H1 (cell line): ENCODE results near the gene TSPAN5. TPM values are rescaled to one million over a fixed set of nuclear protein-coding genes. Genes with fewer than 3 reads are reported as not detected.

Experiments used
- CTCF ChIA-PET: fragments of 300-600 bp; sonication (Branson Sonifier 250); formaldehyde crosslinking; loops from one replicate; lab custom pipeline; 2021; ENCODE audit not compliant: partially characterized antibody; lab: Charles Lee
- POLR2A ChIA-PET: fragments of 300-600 bp; sonication (Branson Sonifier 250); formaldehyde crosslinking; loops from one replicate; lab custom pipeline; 2021; ENCODE audit warnings: inconsistent platforms; ENCODE audit not compliant: partially characterized antibody; lab: Charles Lee
- DNase-seq, 2 experiments: peaks; one replicate each; pipeline versions ENCODE4 v3.0.0 to v3.0.0-alpha.2; 2010 to 2022; ENCODE audit warnings: low spot score in 2 of 2, low read depth in 1 of 2, mixed read lengths in 1 of 2
- FAIRE-seq: peaks from 2 replicates; lab custom pipeline; 2011; peaks lifted over from hg19 to GRCh38; lab: Jason Lieb, UNC
- H2AFZ ChIP-seq: 2 replicates; pipeline ENCODE4 v1.8.1; 2012; ENCODE audit warnings: low read length, inconsistent platforms
- H2AK5ac ChIP-seq: 2 replicates; pipeline ENCODE4 v1.6.1; 2013; ENCODE audit warnings: low read depth, low read length
- H2BK120ac ChIP-seq: replicated peaks from 2 replicates; pipeline ENCODE3; 2013; ENCODE audit warnings: low read depth, low read length, inconsistent platforms
- H2BK12ac ChIP-seq: 2 replicates; pipeline ENCODE4 v1.6.1; 2013; ENCODE audit warnings: low read depth, low read length
- H2BK15ac ChIP-seq: 2 replicates; pipeline ENCODE4 v1.6.1; 2013; ENCODE audit warnings: low read length
- H2BK20ac ChIP-seq: 2 replicates; pipeline ENCODE4 v1.6.1; 2013; ENCODE audit warnings: low read length
- H2BK5ac ChIP-seq: 2 replicates; pipeline ENCODE4 v1.6.1; 2013; ENCODE audit warnings: low read depth, low read length
- H3K14ac ChIP-seq: 2 replicates; pipeline ENCODE4 v1.6.1; 2013; ENCODE audit warnings: inconsistent platforms; ENCODE audit not compliant: insufficient read length
- H3K18ac ChIP-seq: 2 replicates; pipeline ENCODE4 v1.6.1; 2013; ENCODE audit warnings: low read length; ENCODE audit errors: extremely low read depth
- H3K23ac ChIP-seq: 2 replicates; pipeline ENCODE4 v1.6.1; 2013; ENCODE audit warnings: inconsistent platforms; ENCODE audit not compliant: insufficient read length
- H3K23me2 ChIP-seq: 2 replicates; pipeline ENCODE4 v1.6.1; 2013; ENCODE audit warnings: low read depth, low read length
- H3K27ac ChIP-seq: 2 replicates; pipeline ENCODE4 v1.6.1; 2011; ENCODE audit warnings: low read depth, low read length, inconsistent platforms
- H3K27me3 ChIP-seq, 4 experiments: replicated peaks in 1 of 4; 1 replicate in 1 of 4; 2 replicates in 3 of 4; pipeline versions ENCODE4 v1.6.1 to v1.8.1; 2011 to 2013; ENCODE audit warnings: low read length in 3 of 4, mild to moderate bottlenecking in 3 of 4, inconsistent platforms in 2 of 4, mixed read lengths in 2 of 4, moderate library complexity in 1 of 4; ENCODE audit not compliant: control insufficient read depth in 3 of 4, insufficient read depth in 3 of 4; ENCODE audit errors: extremely low read depth in 1 of 4
- H3K36me3 ChIP-seq, 4 experiments: 2 replicates each; pipeline versions ENCODE4 v1.6.1 to v1.8.1; 2011 to 2013; ENCODE audit warnings: mild to moderate bottlenecking in 4 of 4, low read length in 3 of 4, moderate library complexity in 2 of 4, control low read depth in 1 of 4, inconsistent platforms in 1 of 4; ENCODE audit not compliant: insufficient read depth in 4 of 4, control insufficient read depth in 2 of 4
- H3K4ac ChIP-seq: replicated peaks from 2 replicates; pipeline ENCODE3; 2013; ENCODE audit warnings: low read length, low read depth, mixed read lengths, inconsistent platforms; ENCODE audit not compliant: insufficient read length
- H3K4me1 ChIP-seq, 4 experiments: replicated peaks in 1 of 4; 1 replicate in 1 of 4; 2 replicates in 3 of 4; pipeline versions ENCODE4 v1.6.1 to v1.8.1; 2011 to 2013; ENCODE audit warnings: low read length in 3 of 4, inconsistent platforms in 2 of 4, mixed read lengths in 1 of 4; ENCODE audit not compliant: insufficient read depth in 4 of 4, control insufficient read depth in 3 of 4
- H3K4me2 ChIP-seq, 2 experiments: 2 replicates each; pipeline versions ENCODE4 v1.6.1 to v1.8.1; 2011 to 2013; ENCODE audit warnings: low read depth in 2 of 2, low read length in 2 of 2, control low read depth in 1 of 2, inconsistent platforms in 1 of 2, mild to moderate bottlenecking in 1 of 2; ENCODE audit not compliant: insufficient read depth in 1 of 2
- H3K4me3 ChIP-seq, 4 experiments: fragments of 200-600, 300-600 bp in 1 of 4; sonication (generic), shearing (Covaris generic), sonication (Bioruptor Twin) in 1 of 4; 2 replicates each; pipeline versions ENCODE4 v1.5.1 to v1.8.1; 2011 to 2016; ENCODE audit warnings: low read length in 4 of 4, low read depth in 3 of 4, control low read depth in 2 of 4, inconsistent platforms in 2 of 4, mild to moderate bottlenecking in 2 of 4, mixed read lengths in 1 of 4, moderate library complexity in 1 of 4; ENCODE audit not compliant: insufficient read depth in 2 of 4; ENCODE audit errors: extremely low read depth in 1 of 4
- H3K56ac ChIP-seq: replicated peaks from 2 replicates; pipeline ENCODE3; 2013; ENCODE audit warnings: low read depth, mild to moderate bottlenecking, mixed read lengths, low read length, inconsistent platforms; ENCODE audit not compliant: insufficient read length
- H3K79me1 ChIP-seq: 2 replicates; pipeline ENCODE4 v1.6.1; 2013; ENCODE audit warnings: low read depth, low read length, control low read depth
- H3K79me2 ChIP-seq, 2 experiments: 2 replicates each; pipeline versions ENCODE4 v1.6.1 to v1.8.1; 2012 to 2013; ENCODE audit warnings: low read length in 2 of 2, mild to moderate bottlenecking in 2 of 2, inconsistent platforms in 1 of 2; ENCODE audit not compliant: insufficient read depth in 2 of 2, control insufficient read depth in 1 of 2
- H3K9ac ChIP-seq, 4 experiments: replicated peaks in 1 of 4; 1 replicate in 1 of 4; 2 replicates in 3 of 4; pipeline versions ENCODE4 v1.6.1 to v1.8.1; 2011 to 2013; ENCODE audit warnings: low read depth in 3 of 4, low read length in 3 of 4, control low read depth in 2 of 4, mild to moderate bottlenecking in 2 of 4, moderate library complexity in 2 of 4, inconsistent platforms in 1 of 4; ENCODE audit errors: extremely low read depth in 1 of 4
- H3K9me3 ChIP-seq, 2 experiments: 2 replicates each; pipeline versions ENCODE4 v1.6.1 to v1.8.1; 2012 to 2013; ENCODE audit warnings: mild to moderate bottlenecking in 2 of 2, moderate library complexity in 2 of 2, control low read depth in 1 of 2, inconsistent platforms in 1 of 2, low read depth in 1 of 2, low read length in 1 of 2, mixed read lengths in 1 of 2; ENCODE audit not compliant: insufficient read depth in 2 of 2
- H4K20me1 ChIP-seq, 2 experiments: replicated peaks in 1 of 2; 2 replicates each; pipeline versions ENCODE3 to v1.8.1; 2011 to 2013; ENCODE audit warnings: inconsistent platforms in 2 of 2, low read length in 2 of 2, mild to moderate bottlenecking in 1 of 2; ENCODE audit not compliant: insufficient read depth in 2 of 2, control insufficient read depth in 1 of 2
- H4K5ac ChIP-seq: 2 replicates; pipeline ENCODE4 v1.6.1; 2013; ENCODE audit warnings: low read length, low read depth, mixed read lengths, inconsistent platforms; ENCODE audit not compliant: insufficient read length
- H4K8ac ChIP-seq: 2 replicates; pipeline ENCODE4 v1.8.0; 2013; ENCODE audit warnings: mild to moderate bottlenecking, moderate library complexity, low read length, inconsistent platforms; ENCODE audit not compliant: insufficient read depth; ENCODE audit errors: extremely low read depth
- H4K91ac ChIP-seq: replicated peaks from 2 replicates; pipeline ENCODE3; 2013; ENCODE audit warnings: low read length, mixed read lengths, inconsistent platforms; ENCODE audit not compliant: insufficient read length
- ASH2L ChIP-seq: fragments of 200-600, 300-600 bp; sonication (generic); IDR thresholded peaks from one replicate; pipeline ENCODE4 v1.7.1; 2017; ENCODE audit warnings: low read length
- CEBPB ChIP-seq: IDR thresholded peaks from 2 replicates; pipeline ENCODE4 v1.6.1; 2012; ENCODE audit warnings: low read depth, low read length
- EZH2 ChIP-seq: fragments of 200-600 bp; sonication (generic); IDR thresholded peaks from 2 replicates; pipeline ENCODE4 v1.7.1; 2012; ENCODE audit warnings: low read depth, mild to moderate bottlenecking, moderate library complexity, low read length, inconsistent platforms; ENCODE audit not compliant: severe bottlenecking
- FOSL1 ChIP-seq: IDR thresholded peaks from 2 replicates; pipeline ENCODE4 v1.6.1; 2011; ENCODE audit warnings: mild to moderate bottlenecking, low read depth, low read length, moderate library complexity; ENCODE audit not compliant: insufficient read depth
- GABPA ChIP-seq: IDR thresholded peaks from 2 replicates; pipeline ENCODE4 v1.6.1; 2011; ENCODE audit warnings: mild to moderate bottlenecking, low read length, moderate library complexity, borderline replicate concordance; ENCODE audit not compliant: insufficient read depth
- HDAC2 ChIP-seq, 2 experiments: fragments of 300-600 bp in 1 of 2; sonication (generic) in 1 of 2; IDR thresholded peaks; 2 replicates each; pipeline ENCODE4 v1.6.1; 2011 to 2012; ENCODE audit warnings: low read depth in 2 of 2, low read length in 2 of 2, mild to moderate bottlenecking in 2 of 2, moderate library complexity in 2 of 2, borderline replicate concordance in 1 of 2, inconsistent platforms in 1 of 2
- POLR2AphosphoS5 ChIP-seq: IDR thresholded peaks from 2 replicates; pipeline ENCODE4 v1.6.1; 2011; ENCODE audit warnings: low read depth, low read length
- RBBP5 ChIP-seq: IDR thresholded peaks from 2 replicates; pipeline ENCODE4 v1.7.1; 2012; ENCODE audit warnings: low read depth, mild to moderate bottlenecking, inconsistent platforms, low read length, moderate library complexity, borderline replicate concordance
- RNF2 ChIP-seq: fragments of 200-900, 300-1000 bp; sonication (generic); IDR thresholded peaks from 2 replicates; pipeline ENCODE4 v1.7.1; 2016; ENCODE audit warnings: borderline replicate concordance, low read depth, mild to moderate bottlenecking, antibody characterized with exemption, low read length; ENCODE audit not compliant: poor library complexity, severe bottlenecking; ENCODE audit errors: missing control alignments
- SP1 ChIP-seq: IDR thresholded peaks from 2 replicates; pipeline ENCODE4 v1.6.1; 2011; ENCODE audit warnings: low read depth, low read length
- USF2 ChIP-seq: IDR thresholded peaks from 2 replicates; pipeline ENCODE4 v1.6.1; 2011; ENCODE audit warnings: low read length, improper control_type of control experiment
- ZNF274 ChIP-seq: IDR thresholded peaks from 2 replicates; pipeline ENCODE4 v1.7.0; 2012; ENCODE audit warnings: low read length, borderline replicate concordance; ENCODE audit errors: extremely low read depth
- WGBS, 2 experiments: shearing (Covaris generic) in 1 of 2; methylation state at CpG; one replicate each; pipeline versions ENCODE4 v1.1.6 to v1.1.7; 2013 to 2015; ENCODE audit warnings: low lambda C conversion rate in 2 of 2, mixed read lengths in 2 of 2, inconsistent platforms in 1 of 2, low coverage in 1 of 2, missing lambda C conversion rate in 1 of 2; ENCODE audit not compliant: insufficient replicate concordance in 2 of 2, insufficient coverage in 1 of 2, insufficient read length in 1 of 2; ENCODE audit errors: extremely low coverage in 1 of 2, missing lambda C conversion rate in 1 of 2; 5-methylcytosine and 5-hydroxymethylcytosine counted together
- polyA plus RNA-seq, 7 experiments: library from polyadenylated mRNA; depleted of rRNA in 3 of 7; stranded (reverse) in 5 of 7; unstranded in 2 of 7; fragments of >200 nt in 5 of 7; fragments of 200-250 nt in 2 of 7; gene quantifications; 1 replicate in 5 of 7; 2 replicates in 1 of 7; 4 replicates in 1 of 7; pipeline versions ENCODE4 v1.2.1 to v1.2.3, GENCODE V29; 2011 to 2013; ENCODE audit warnings: missing spikeins in 2 of 7, mixed read lengths in 2 of 7
- total RNA-seq: library from RNA; stranded (reverse); fragmentation: NEBNext Ultra II Directional; extraction: Animal tissue kit (Norgen Biotek cat#: 25700); gene quantifications from 2 replicates; pipeline ENCODE4 v1.2.1, GENCODE V29; 2021

TSPAN5 gene
- total and polyA plus RNA-seq, 2 of the 8 experiments (the other 6 are each of a cell fraction or from before 2014, with no cell fraction given) = 17.6 to 21.2 TPM

GRCh38 chr4:98673978-98674377, 15.6 kb upstream of the TSPAN5 start:
- Histone ChIP-seq H4K20me1 (no peaks in the 10 kb centered on the region), H3K18ac (no peak overlapping the region), H3K9ac (no peak overlapping the region), H2BK15ac (no peak overlapping the region), H3K14ac (no peak overlapping the region), H3K27me3 (no peaks in the 10 kb centered on the region; a peak in 1 of 7 replicates), H4K91ac (no peak overlapping the region), H3K23ac (no peak overlapping the region), H3K36me3 (no peaks in the 10 kb centered on the region), H3K79me2 (no peaks in the 10 kb centered on the region), H2AFZ (no peak overlapping the region), H2BK5ac (no peak overlapping the region), H3K79me1 (no peaks in the 10 kb centered on the region), H2BK20ac (no peak overlapping the region), H3K9me3 (no peaks in the 10 kb centered on the region), H3K27ac (no peak overlapping the region), H4K5ac (no peak overlapping the region), H2AK5ac (no peak overlapping the region), H3K56ac (no peak overlapping the region), H3K4ac (no peak overlapping the region), H3K23me2 (no peaks in the 10 kb centered on the region), H2BK120ac (no peak overlapping the region), H4K8ac (no peak overlapping the region), H2BK12ac (no peak overlapping the region), H3K4me1 (peaks cover 0 to 2% (median 0%) of the 10 kb centered on the region in 4 experiments; a peak in 1 of 7 replicates), H3K4me3 (no peak overlapping the region), H3K4me2 (no peak overlapping the region)
- no peak for FAIRE-seq
- CTCF ChIA-PET = interaction anchor here (2.2 kb wide), 1 partner anchor 14 kb away, joined by 5 read pairs; no protein-coding TSS in a partner anchor
- WGBS, 2 experiments = 87% methylated on average over 6 of the region's 6 CpGs; no CpG with 5 or more reads in 1 of the 2 experiments
- POLR2A ChIA-PET = interaction anchor here (0.6 to 0.7 kb wide), 3 partner anchors 18 to 458 kb away, joined by 3 read pairs; no protein-coding TSS in a partner anchor
- DNase-seq = no peak
- TF ChIP-seq RBBP5 (no peak), USF2 (no peak), FOSL1 (no peak), EZH2 (no peak), RNF2 (no peak), SP1 (no peak), HDAC2 (IDR thresholded peaks at IDR 0.05; ENCODE audit: borderline replicate concordance in 1 of 2, low read depth in 2 of 2, low read length in 2 of 2) (no peak), GABPA (no peak), ASH2L (no peak), CEBPB (no peak), POLR2AphosphoS5 (no peak), ZNF274 (no peak)
